Stimulated activated naive CD4-positive, alpha-beta T cell (primary cell): ENCODE results near the gene UBQLN2.
A peak's percentile ranks its signal among the peaks of the same experiment; 100 is the strongest.
"Not testable (repeated sequence)": the region's sequence is repeated elsewhere in the genome, so short reads cannot be mapped to it uniquely, and the experiment has no call there.

Source experiments
- DNase-seq, 6 experiments: peaks; one replicate each; lab custom pipeline; 2025; lab: John Stamatoyannopoulos, UW

Gene UBQLN2

DNA sequence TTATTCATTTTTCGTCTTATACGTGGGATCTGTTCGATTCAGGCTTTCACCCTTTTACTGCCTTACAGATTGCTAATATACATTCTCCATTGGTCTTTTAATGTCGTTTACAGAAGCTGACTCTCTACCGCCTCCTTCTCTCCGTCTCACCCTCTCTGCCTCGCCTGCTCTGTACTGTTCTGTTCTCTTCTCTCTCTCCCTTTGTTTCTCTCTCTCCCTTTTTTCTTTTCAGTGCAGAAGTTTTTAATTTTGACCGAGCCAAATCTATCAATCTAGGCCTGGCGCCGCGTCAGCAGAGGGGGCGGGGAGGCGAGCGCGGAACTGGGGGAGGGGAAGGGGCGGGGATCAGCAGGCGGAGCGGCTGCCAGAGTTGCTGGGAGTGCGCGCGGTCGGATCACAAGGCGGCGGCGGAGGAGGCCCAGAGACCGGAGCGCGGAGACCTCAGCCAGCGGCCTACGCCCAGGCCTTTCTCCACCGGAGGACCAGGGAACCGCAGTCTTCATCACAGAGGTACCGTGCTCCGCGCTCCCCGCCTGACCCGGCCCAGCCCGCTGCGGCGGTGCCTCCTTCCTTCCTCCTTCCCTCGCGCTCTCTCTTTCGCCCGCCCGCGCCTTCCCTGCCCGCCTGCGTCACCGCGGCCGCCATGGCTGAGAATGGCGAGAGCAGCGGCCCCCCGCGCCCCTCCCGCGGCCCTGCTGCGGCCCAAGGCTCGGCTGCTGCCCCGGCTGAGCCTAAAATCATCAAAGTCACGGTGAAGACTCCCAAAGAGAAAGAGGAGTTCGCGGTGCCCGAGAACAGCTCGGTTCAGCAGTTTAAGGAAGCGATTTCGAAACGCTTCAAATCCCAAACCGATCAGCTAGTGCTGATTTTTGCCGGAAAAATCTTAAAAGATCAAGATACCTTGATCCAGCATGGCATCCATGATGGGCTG is at the start of gene UBQLN2:
Gene UBQLN2 (plus strand): TSS at position 397 of the 931 bp plus-strand sequence. CDS start 247 bp downstream, at position 644.
- DNase-seq: peak; percentile 59 to 86 (median 74)

DNA sequence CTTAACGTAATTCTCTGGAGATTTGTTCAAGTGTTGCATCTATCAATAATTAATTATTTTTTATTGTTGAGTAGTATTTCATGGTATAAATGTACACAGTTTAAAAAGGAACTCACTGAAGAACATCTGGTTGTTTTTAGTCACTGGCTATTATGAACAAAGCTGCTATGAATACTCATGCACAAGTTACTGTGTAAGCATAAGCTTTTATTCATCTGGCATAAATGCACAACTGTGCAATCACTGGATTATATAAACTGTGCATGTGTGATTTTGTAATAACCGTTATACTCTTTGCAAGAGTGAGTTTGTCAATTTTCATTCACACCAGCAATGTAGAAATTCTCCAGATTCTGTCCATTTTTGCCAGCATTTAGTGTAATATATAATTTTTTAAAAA is 43.8 kb upstream of the UBQLN2 start:
- DNase-seq: no peak

DNA sequence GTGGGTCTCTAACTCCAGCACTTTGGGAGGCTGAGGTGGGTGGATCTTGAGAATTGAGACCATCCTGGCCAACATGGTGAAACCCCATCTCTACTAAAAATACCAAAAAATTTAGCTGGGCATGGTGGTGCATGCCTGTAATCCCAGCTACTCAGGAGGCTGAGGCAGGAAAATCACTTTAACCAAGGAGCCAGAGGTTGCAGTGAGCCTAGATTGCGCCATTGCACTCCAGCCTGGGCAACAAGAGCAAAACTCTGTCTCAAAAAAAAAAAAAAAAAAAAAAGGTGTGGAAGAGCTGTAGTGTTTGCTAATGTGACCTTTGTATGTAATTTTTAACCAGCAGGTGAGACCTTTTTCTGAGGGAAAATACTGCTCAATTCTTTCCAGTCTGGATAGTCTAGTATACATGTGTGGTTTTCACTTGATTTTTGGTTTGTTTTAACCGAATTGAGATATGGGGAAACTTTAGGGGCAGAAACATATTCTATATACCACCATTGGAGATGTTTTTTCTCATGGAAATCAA is 33.9 kb upstream of the UBQLN2 start:
- not testable (repeated sequence) for DNase-seq

DNA sequence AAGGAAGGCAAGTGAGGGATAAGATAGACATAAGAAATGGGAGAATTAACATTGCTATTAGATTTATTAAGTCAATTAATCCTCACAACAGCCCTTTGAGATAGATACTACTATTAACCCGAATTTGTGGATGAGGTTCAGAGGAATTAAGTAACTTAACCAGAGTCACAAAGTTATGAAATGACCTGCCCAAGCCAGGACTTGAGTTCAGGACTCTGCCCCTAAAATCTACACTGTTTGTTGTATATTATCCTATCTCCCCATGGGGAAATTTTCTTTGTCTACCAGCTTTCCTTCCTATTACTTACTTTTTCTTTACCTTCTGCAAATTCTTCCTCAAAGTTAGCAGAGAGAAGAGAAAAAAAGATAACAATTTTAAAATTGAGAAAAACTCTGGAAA is 33.4 kb upstream of the UBQLN2 start:
- DNase-seq: no peak

DNA sequence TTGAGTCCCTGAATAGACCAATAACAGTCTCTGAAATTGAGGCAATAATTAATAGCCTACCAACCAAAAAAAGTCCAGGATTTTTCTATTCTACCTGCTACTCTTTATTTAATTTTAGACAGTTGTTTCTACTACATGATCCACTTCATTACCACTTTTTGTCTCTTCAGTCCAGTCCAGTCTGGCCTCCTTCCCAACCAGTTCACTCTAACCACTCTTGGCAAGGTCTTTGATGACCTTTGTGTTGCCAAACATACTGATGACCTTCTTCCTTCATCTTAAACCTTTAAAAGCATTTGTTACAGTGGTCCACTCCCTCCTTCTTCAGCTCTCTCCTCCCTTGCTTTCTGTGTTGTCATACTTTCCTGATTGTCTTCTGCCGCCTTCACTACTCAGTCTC is 12.8 kb upstream of the UBQLN2 start:
- DNase-seq: no peak

DNA sequence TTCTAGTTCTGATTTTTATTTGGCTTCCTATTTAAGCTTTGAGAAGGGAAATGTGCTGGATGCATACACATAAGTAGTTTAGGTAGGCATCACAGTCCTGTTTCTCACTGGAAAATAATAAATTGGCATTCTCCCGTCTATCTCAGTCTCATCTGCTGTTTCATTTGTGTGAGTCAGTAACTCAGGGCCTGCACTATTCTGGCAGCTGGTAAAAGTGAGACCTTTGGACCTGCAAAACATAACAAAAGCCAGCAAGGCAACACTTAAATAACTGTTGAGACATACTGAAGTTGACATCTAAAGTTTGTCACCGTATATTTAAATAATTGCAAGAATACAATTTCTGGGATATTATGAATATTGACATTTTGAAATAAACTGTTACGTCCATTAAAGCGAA is 8.6 kb upstream of the UBQLN2 start:
- DNase-seq: no peak

DNA sequence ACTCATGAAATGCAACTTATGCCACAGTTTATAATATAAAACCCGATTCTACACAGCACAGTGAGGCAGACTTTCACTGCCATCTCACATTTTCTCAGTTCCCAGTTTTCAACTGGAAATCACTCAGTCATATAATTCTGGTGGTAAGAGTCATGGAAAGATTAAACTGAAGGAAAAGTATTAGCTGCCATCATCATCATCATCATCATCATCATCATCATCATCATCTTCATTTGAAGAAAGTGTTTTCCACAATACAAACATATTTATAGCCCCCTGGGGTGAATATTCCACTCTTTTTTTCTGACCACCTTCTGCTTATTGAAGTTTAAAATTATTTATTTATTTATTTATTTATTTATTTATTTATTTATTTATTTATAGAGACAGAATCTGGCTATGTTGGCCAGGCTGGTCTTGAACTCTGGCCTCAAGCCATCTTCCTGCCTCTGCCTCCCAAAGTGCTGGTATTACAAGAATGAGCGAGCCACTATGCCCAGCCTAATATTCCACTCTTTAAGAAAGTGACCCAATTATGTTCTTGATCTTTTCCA is 6.0 kb upstream of the UBQLN2 start:
- no peak for DNase-seq

DNA sequence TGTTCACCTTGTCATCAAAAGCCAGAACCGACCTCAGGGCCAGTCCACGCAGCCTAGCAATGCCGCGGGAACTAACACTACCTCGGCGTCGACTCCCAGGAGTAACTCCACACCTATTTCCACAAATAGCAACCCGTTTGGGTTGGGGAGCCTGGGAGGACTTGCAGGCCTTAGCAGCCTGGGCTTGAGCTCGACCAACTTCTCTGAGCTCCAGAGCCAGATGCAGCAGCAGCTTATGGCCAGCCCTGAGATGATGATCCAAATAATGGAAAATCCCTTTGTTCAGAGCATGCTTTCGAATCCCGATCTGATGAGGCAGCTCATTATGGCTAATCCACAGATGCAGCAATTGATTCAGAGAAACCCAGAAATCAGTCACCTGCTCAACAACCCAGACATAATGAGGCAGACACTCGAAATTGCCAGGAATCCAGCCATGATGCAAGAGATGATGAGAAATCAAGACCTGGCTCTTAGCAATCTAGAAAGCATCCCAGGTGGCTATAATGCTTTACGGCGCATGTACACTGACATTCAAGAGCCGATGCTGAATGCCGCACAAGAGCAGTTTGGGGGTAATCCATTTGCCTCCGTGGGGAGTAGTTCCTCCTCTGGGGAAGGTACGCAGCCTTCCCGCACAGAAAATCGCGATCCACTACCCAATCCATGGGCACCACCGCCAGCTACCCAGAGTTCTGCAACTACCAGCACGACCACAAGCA is 898 bp downstream of the UBQLN2 start:
- peak in 3 of 6 experiments; percentile 1 to 35 (median 33) for DNase-seq

DNA sequence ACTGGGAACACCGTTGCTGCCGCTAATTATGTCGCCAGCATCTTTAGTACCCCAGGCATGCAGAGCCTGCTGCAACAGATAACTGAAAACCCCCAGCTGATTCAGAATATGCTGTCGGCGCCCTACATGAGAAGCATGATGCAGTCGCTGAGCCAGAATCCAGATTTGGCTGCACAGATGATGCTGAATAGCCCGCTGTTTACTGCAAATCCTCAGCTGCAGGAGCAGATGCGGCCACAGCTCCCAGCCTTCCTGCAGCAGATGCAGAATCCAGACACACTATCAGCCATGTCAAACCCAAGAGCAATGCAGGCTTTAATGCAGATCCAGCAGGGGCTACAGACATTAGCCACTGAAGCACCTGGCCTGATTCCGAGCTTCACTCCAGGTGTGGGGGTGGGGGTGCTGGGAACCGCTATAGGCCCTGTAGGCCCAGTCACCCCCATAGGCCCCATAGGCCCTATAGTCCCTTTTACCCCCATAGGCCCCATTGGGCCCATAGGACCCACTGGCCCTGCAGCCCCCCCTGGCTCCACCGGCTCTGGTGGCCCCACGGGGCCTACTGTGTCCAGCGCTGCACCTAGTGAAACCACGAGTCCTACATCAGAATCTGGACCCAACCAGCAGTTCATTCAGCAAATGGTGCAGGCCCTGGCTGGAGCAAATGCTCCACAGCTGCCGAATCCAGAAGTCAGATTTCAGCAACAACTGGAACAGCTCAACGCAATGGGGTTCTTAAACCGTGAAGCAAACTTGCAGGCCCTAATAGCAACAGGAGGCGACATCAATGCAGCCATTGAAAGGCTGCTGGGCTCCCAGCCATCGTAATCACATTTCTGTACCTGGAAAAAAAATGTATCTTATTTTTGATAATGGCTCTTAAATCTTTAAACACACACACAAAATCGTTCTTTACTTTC is 1.8 kb downstream of the UBQLN2 start:
- peak in 2 of 6 experiments; percentile 6 to 33 for DNase-seq

DNA sequence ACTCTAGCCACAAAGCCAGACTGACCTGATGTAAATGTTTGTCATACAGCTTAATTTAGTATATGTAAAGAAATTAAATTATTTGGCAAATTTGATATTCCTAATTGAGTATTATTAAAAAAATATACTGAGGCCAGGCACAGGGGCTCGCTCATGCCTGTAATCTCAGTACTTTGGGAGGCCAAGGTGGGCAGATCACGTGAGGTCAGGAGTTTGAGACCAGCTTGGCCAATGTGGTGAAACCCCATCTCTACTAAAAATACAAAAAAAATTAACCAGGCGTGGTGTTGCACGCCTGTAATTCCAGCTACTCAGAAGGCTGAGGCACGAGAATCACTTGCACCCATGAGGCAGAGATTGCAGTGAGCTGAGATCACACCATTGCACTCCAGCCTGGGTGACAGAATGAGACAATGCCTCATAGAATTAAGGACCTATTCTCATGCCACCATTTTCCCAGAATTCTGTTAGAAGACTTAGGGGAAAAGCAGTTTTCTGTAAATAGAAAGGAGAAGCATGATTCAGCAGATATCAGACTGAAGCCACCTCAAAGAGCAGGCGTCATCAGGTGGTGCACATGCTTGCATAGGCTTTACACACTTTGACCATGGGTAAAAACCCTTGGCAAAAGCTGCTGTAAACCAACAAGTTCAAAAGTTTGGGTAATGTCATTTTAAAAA is 6.1 kb downstream of the UBQLN2 start:
- DNase-seq: no peak

DNA sequence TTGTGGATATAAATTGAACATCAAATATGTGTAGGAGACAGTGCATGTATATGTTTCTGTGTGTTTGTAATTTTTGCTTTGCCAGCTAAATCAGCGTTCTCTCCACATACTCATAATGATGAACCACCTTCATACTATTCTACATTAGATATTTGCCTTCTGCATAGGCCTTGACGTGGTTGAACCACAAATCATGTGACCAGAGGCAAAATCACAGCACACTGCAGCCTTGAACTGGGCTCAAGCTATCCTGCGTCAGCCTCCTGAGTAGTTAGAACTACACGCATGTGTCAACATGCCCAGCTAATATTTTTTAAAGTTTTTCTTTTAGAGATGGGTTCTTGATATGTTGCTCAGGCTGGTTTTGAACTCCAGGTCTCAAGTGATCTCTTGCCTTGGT is 9.5 kb downstream of the UBQLN2 start:
- DNase-seq: peak in 1 of 6 experiments; percentile 12

DNA sequence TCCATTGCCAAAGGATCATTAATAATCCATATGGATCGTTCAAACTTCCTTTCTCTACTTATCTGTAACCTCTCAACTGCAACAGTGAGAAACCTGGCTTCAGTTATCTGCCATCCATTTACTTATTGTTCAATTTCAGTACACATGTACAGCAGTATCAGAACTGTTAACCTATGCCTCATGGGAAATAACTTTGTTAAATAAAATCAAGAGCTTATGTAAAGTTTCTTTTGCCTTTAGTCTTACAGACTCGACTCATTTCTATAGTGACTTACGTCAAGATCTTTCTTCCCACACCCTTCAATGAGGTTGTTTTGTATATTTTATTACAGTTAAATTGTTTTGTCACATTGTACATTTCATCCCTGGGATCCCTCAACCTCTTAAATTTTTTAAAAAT is 11.4 kb downstream of the UBQLN2 start:
- no peak for DNase-seq

DNA sequence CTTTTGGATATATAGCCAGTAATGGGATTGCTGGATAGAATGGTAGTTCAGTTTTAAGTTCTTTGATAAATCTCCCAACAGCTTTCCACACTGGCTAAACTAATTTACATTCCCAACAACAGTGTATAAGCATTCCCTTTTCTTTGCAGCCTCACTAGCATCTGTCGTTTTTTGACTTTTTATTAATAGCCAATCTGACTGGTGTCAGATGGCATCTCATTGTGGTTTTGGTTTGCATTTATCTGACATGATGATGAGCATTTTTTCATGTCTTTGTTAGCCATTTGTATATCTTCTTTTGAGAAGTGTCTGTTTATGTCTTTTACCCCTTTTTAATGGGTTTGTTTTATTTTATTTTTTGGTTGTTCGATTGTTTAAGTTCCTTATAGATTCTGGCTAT is 13.3 kb downstream of the UBQLN2 start:
- DNase-seq: no peak

DNA sequence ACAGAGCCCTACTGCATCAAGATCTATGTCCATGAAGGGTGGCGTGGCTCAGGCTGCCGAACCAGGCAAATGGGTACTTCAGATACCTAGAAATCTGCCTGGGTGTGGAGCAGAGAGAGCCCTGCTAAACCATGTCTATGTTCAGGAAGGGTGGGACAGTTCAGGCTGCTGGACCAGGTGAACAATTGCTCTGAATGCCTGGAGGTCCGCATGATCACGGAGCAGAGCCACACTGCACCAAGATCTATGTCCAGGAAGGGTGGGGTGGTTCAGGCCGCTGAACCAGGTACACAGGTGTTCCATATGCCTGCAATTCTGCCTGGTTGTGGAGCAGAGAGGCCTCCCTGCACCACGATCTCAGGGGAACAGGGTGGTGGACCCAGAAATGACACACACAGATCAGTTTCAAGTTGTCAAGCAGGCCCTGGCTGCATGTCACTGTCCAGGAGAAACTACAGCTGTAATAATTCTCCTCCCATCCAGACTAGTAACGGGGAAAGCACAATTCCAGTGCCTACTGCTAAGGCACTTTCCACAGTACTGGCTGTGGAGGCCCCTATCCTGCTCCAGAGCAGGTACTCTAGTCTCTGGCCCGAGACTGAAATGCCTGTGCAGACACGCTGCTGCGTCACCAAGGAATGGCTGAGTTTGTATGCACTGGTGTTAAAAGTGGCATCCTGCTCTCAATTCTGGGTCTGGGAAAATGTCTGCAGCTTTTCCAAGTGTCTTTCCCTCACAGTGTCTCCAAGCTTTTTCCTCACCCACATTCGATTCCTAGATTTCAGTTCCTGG is 25.2 kb downstream of the UBQLN2 start:
- DNase-seq: no peak

DNA sequence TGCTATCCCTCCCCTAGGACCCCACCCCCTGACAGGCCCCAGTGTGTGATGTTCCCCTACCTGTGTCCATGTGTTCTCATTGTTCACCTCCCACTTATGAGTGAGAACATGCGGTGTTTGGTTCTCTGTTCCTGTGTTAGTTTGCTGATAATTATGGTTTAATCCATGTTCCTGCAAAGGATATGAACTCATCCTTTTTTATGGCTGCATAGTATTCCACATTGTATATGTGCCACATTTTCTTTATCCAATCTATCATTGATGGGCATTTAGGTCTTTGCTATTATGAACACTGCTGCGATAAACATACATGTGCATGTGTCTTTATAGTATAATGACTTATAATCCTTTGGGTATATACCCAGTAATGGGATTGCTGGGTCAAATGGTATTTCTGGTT is 28.4 kb downstream of the UBQLN2 start:
- DNase-seq: not testable (repeated sequence)

DNA sequence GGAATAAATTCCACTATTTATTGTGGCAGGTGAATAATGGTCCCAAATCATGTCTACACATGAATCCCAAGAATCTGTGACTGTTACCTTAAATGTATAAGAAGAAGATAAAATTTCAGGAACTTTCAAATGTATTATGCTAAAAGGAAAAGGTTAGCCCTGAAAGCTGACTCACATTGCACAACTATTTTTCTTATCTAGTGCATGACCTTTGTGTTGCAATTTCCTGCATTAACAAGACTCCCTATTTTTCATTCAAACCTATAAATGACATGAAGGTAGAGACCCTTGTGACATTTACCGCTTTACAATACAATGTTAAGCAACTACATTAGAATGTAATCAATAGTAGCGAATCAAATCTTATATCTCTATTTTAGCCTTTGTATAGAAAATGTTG is 36.7 kb downstream of the UBQLN2 start:
- no peak for DNase-seq

DNA sequence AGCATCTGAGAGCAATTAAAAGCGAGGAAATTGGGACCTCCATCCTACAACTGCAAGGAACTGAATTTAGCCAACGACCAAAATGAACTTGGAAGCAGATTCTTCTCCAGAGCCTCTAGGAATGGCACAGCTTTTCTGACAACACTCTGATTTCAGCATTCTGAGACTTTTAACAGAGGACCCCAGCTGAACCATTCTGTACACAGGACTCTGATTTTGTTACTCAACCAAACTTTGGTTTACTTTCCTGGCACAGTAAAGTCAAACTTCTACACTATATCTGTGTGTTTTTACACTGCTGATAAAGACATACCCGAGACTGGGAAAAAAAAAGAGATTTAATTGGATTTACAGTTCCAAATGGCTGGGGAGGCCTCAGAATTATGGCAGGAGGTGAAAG is 37.6 kb downstream of the UBQLN2 start:
- no peak for DNase-seq

DNA sequence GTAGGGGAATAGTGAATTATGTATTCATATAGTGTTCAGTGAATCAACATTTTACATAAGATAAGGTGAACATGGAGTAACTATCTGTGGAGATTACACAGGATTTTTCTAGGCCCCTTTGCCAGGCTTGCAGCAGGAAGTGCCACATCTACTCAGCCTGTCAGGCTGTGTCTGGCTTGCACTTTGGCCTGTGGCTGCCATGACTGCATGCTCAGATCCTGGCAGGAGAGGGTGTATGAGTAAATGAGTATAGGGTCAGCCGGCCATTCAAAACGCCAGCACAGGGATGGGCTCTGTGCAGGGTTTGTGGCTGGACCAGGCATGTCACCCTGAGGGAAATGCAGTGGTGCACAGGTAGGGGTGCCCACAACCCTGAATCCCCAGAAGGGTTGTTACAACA is 51.9 kb downstream of the UBQLN2 start:
- DNase-seq: no peak
